ENCODE measurements around the gene ATP2C2.

DNA sequence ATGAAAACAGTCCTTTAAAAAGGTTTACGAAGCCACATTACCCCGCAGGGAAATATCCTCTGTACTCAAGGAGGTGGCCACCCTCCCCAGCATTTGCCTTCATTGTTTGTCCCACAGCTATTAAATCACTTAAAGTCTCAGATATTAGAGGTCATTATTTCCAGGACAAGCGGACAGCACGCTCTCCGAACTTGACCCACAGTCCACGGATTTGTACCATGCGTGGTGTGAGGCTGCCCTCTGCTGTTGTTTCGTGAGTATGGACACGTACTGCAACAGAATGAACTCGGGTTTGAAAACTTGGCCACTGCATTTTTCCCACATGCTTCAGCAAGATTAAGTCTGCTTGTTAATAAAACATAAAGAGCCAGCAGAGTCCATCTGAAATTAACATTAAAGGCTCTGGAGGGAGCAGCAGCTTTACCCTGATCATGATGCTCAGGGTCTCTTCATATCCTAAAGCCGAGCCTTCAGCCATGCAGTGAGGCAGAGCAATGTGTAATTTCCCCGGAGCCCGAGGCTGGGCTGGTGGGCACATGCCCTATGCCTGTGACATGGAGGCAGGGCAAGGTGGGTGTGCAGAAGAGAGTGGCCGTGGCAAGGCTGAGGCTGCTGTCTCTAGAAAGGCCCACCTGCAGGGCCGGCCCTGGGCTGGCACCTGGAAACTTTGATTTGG, 116.4 kb downstream of the ATP2C2 start:
- TF ChIP-seq, protein P1, sequence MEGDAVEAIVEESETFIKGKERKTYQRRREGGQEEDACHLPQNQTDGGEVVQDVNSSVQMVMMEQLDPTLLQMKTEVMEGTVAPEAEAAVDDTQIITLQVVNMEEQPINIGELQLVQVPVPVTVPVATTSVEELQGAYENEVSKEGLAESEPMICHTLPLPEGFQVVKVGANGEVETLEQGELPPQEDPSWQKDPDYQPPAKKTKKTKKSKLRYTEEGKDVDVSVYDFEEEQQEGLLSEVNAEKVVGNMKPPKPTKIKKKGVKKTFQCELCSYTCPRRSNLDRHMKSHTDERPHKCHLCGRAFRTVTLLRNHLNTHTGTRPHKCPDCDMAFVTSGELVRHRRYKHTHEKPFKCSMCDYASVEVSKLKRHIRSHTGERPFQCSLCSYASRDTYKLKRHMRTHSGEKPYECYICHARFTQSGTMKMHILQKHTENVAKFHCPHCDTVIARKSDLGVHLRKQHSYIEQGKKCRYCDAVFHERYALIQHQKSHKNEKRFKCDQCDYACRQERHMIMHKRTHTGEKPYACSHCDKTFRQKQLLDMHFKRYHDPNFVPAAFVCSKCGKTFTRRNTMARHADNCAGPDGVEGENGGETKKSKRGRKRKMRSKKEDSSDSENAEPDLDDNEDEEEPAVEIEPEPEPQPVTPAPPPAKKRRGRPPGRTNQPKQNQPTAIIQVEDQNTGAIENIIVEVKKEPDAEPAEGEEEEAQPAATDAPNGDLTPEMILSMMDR (IDR thresholded peaks at IDR 0.05) = peak; percentile 62 to 77 (median 68)
- TF ChIP-seq EP300 (IDR thresholded peaks at IDR 0.05) (no peak), POLR2A (IDR thresholded peaks at IDR 0.05; ENCODE audit: low read depth) (no peak), POLR2AphosphoS5 (IDR thresholded peaks at IDR 0.05) (peak in 1 of 2 donors; percentile 13)
